ENCODE measurements around the gene C22orf31. TPM values are rescaled to one million over a fixed set of nuclear protein-coding genes. Genes with fewer than 3 reads are reported as not detected.

The C22orf31 gene
- total and polyA plus RNA-seq, 5 donors from 2014 or later, result not detected

- Mint-ChIP-seq H3K4me1 (peaks cover 0 to 21% (median 6%) of the 10 kb centered on the region in 4 donors), H3K27me3 (peaks cover 65% of the 10 kb centered on the region), H3K4me3 (peak within 1 kb of the TSS; percentile 71 to 90 (median 81)), H3K27ac (peak within 1 kb of the TSS in 1 of 3 donors; percentile 32), H3K9me3 (peaks cover 0 to 4% (median 0%) of the 10 kb centered on the region in 7 donors), H3K36me3 (no peaks in the 10 kb centered on the region)
- H3K4me1 ChIP-seq (ENCODE audit: control insufficient read depth, insufficient read depth, low read length, poor library complexity, severe bottlenecking), result peaks cover 30% of the 10 kb centered on the region
- H3K9me3 ChIP-seq (ENCODE audit: control insufficient read depth in 2 of 2, low read length in 2 of 2), result no peaks in the 10 kb centered on the region
- ATAC-seq (ENCODE audit: low read depth in 2 of 2) (no peak), DNase-seq (peak in 1 of 3 donors; percentile 4)
- H3K36me3 ChIP-seq (ENCODE audit: control insufficient read depth, insufficient read depth, low read length), result no peaks in the 10 kb centered on the region
- H3K4me3 ChIP-seq (ENCODE audit: low read depth, low read length), result peak within 1 kb of the TSS; percentile 63
- H3K27me3 ChIP-seq (ENCODE audit: control insufficient read depth, insufficient read depth, low read length), result peaks cover 24% of the 10 kb centered on the region
- no peak within 1 kb of the TSS for H3K27ac ChIP-seq (ENCODE audit: insufficient read depth, low read length, poor library complexity, severe bottlenecking)
Observed at GRCh38 chr22:29072979-29073617, 11.5 kb upstream of the C22orf31 start, which contains the start of gene KREMEN1. KREMEN1 (plus strand) TSS chr22:29073035; CDS start chr22:29073131, 96 bp downstream.

DNA sequence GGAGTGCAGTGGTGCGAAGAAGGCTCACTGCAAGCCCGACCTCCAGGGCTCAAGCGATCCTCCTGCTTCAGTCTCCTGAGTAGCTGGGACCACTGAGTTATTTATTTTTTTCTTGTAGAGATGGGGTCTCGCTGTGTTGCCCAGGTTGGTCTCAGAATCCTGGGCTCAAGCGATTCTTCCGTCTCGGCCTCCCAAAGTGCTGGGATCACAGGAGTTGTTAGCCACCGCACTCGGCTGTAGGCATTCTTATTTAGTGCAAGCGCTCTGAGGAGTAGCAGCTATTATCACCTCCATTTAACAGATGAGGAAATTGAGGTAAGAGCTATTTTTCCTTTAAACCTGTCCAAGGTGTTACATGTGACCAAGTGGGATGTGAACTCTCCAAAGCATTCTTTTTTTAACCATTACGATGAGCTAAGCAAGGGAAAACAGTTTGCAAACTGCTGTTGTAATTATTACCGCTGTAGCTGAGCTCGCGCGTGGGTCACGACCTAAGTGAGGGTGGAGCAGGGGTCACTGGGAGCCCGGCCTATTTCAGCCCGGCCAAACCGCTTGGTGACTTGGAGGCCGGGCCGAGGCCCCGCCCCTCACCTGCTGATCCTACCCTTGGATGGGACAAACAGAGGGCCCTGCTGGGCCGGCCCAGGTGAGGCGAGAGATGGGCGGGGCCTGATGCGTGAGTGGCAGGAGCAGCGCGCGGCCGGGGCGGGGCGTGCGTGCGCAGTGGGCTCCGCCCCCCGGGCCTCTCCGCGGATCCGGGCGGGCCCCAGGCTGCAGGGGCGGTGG, 10.8 kb upstream of the C22orf31 start:
- H3K36me3 ChIP-seq (ENCODE audit: control insufficient read depth, insufficient read depth, low read length), result no peaks in the 10 kb centered on the region
- no peak overlapping the region for H3K27ac ChIP-seq (ENCODE audit: insufficient read depth, low read length, poor library complexity, severe bottlenecking)
- ATAC-seq (ENCODE audit: low read depth in 2 of 2) (peak; percentile 91 to 97), DNase-seq (peak; percentile 68 to 82 (median 80))
- peak overlapping the region; percentile 63 for H3K4me3 ChIP-seq (ENCODE audit: low read depth, low read length)
- peak overlapping the region in 1 of 3 donors; percentile 32 for H3K27ac Mint-ChIP-seq
- peaks cover 24% of the 10 kb centered on the region for H3K27me3 ChIP-seq (ENCODE audit: control insufficient read depth, insufficient read depth, low read length)
- H3K4me3 Mint-ChIP-seq, result peak overlapping the region; percentile 71 to 90 (median 81)
- H3K9me3 ChIP-seq (ENCODE audit: control insufficient read depth in 2 of 2, low read length in 2 of 2), result no peaks in the 10 kb centered on the region
- H3K36me3 Mint-ChIP-seq, result no peaks in the 10 kb centered on the region
- peaks cover 0 to 21% (median 6%) of the 10 kb centered on the region in 4 donors for H3K4me1 Mint-ChIP-seq
- peaks cover 65% of the 10 kb centered on the region for H3K27me3 Mint-ChIP-seq
- H3K9me3 Mint-ChIP-seq, result peaks cover 0 to 4% (median 0%) of the 10 kb centered on the region in 7 donors
- peaks cover 30% of the 10 kb centered on the region for H3K4me1 ChIP-seq (ENCODE audit: control insufficient read depth, insufficient read depth, low read length, poor library complexity, severe bottlenecking)

DNA sequence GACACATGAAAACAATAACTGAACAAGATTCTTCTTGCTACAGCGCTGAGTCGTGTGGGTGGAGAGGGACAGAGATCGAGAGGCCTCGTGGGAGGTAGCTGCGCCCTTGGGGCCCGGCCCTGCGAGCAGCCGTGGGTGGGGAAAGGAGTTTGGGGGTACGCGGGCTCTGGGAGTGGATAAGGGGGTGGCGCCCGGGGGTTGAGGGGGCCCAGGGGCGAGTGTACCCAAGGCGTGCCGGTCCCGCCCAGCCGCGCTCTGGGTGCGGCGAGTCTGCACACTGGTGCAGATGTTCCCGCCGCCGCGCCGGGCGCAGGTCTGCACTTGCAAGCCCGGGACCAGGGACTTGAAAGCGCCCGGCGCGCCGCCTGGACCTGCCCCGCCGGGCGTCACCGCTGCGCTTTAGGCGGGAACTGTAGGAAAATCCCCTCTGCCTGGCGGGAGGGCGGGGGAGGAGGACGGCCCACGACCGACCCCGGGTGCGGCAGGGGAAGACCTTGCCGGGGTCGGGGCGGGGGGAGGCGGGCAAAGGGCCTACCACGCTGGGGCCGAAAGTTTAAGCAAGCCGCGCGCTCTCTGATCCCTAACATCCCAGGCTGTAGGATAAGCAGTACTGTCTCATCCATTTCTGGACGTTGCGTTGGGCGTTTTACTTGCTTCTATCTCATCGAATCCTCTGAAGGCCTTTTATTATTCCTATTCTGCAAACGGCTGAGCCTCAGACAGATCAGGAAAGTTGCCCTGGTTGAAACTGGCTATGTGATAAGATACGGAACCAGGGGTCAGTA, 9.8 kb upstream of the C22orf31 start:
- peak overlapping the region; percentile 63 for H3K4me3 ChIP-seq (ENCODE audit: low read depth, low read length)
- peaks cover 0 to 25% (median 6%) of the 10 kb centered on the region in 4 donors for H3K4me1 Mint-ChIP-seq
- peak; percentile 24 to 43 (median 25) for DNase-seq
- peaks cover 0 to 4% (median 0%) of the 10 kb centered on the region in 7 donors for H3K9me3 Mint-ChIP-seq
- H3K36me3 Mint-ChIP-seq, result no peaks in the 10 kb centered on the region
- peak overlapping the region; percentile 71 to 90 (median 81) for H3K4me3 Mint-ChIP-seq
- H3K27ac Mint-ChIP-seq, result no peak overlapping the region
- H3K27ac ChIP-seq (ENCODE audit: insufficient read depth, low read length, poor library complexity, severe bottlenecking), result no peak overlapping the region
- H3K36me3 ChIP-seq (ENCODE audit: control insufficient read depth, insufficient read depth, low read length), result no peaks in the 10 kb centered on the region
- H3K9me3 ChIP-seq (ENCODE audit: control insufficient read depth in 2 of 2, low read length in 2 of 2), result no peaks in the 10 kb centered on the region
- peaks cover 58% of the 10 kb centered on the region for H3K27me3 Mint-ChIP-seq
- ATAC-seq (ENCODE audit: low read depth in 2 of 2), result no peak
- peaks cover 30% of the 10 kb centered on the region for H3K4me1 ChIP-seq (ENCODE audit: control insufficient read depth, insufficient read depth, low read length, poor library complexity, severe bottlenecking)
- peaks cover 24% of the 10 kb centered on the region for H3K27me3 ChIP-seq (ENCODE audit: control insufficient read depth, insufficient read depth, low read length)

DNA sequence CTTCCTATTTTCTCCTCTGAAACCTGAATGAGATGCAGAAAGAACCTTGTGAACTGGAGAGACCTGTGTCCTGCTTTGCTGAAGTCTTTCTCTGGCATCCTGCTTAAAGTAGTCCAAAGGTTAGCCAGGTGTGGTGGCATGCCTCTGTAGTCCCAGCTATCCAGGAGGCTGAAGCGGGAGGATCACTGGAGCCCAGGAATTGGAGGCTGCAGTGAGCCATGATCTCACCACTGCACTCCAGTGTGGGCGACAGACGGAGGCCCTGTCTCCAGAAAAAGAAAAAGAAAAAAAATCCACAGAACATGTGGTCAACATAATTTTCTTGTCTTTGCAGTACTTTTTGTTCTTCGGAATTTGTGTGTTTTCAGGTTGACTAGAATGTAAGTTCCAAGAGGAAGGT, 8.9 kb upstream of the C22orf31 start:
- H3K27me3 Mint-ChIP-seq, result peaks cover 57% of the 10 kb centered on the region
- no peaks in the 10 kb centered on the region for H3K36me3 Mint-ChIP-seq
- H3K27ac Mint-ChIP-seq, result no peak overlapping the region
- H3K9me3 Mint-ChIP-seq, result peaks cover 0 to 4% (median 0%) of the 10 kb centered on the region in 7 donors
- H3K4me1 Mint-ChIP-seq, result peaks cover 7 to 30% (median 11%) of the 10 kb centered on the region in 4 donors
- ATAC-seq (ENCODE audit: low read depth in 2 of 2) (no peak), DNase-seq (no peak)
- Histone ChIP-seq H3K9me3 (ENCODE audit: control insufficient read depth in 2 of 2, low read length in 2 of 2) (no peaks in the 10 kb centered on the region), H3K36me3 (ENCODE audit: control insufficient read depth, insufficient read depth, low read length) (no peaks in the 10 kb centered on the region), H3K4me1 (ENCODE audit: control insufficient read depth, insufficient read depth, low read length, poor library complexity, severe bottlenecking) (peaks cover 32% of the 10 kb centered on the region), H3K4me3 (ENCODE audit: low read depth, low read length) (no peak overlapping the region), H3K27ac (ENCODE audit: insufficient read depth, low read length, poor library complexity, severe bottlenecking) (no peak overlapping the region), H3K27me3 (ENCODE audit: control insufficient read depth, insufficient read depth, low read length) (peaks cover 19% of the 10 kb centered on the region)
- peak overlapping the region; percentile 22 to 76 (median 30) for H3K4me3 Mint-ChIP-seq

DNA sequence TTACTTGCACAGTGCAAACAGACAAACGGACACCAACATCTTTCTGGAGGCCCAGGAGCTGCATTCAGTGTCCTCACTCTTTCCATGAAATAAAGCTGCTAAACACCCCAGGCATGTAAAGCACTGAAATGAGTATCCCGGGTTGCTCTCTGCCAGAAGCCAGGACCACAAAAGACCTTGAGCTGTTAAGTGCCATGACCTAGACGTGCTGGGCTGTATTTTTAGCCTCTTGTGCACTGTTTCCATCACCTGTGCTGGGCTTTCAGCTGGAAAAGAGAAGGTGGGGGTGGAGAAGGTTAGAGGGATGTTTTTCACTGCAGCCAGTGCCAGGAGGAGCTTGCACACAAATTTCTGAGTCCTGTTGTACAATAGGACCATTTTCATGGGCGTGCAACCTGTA, 7.8 kb upstream of the C22orf31 start:
- Mint-ChIP-seq H3K4me3 (peak overlapping the region in 2 of 4 donors; percentile 33 to 35), H3K27me3 (peaks cover 46% of the 10 kb centered on the region)
- no peak for ATAC-seq (ENCODE audit: low read depth in 2 of 2)

DNA sequence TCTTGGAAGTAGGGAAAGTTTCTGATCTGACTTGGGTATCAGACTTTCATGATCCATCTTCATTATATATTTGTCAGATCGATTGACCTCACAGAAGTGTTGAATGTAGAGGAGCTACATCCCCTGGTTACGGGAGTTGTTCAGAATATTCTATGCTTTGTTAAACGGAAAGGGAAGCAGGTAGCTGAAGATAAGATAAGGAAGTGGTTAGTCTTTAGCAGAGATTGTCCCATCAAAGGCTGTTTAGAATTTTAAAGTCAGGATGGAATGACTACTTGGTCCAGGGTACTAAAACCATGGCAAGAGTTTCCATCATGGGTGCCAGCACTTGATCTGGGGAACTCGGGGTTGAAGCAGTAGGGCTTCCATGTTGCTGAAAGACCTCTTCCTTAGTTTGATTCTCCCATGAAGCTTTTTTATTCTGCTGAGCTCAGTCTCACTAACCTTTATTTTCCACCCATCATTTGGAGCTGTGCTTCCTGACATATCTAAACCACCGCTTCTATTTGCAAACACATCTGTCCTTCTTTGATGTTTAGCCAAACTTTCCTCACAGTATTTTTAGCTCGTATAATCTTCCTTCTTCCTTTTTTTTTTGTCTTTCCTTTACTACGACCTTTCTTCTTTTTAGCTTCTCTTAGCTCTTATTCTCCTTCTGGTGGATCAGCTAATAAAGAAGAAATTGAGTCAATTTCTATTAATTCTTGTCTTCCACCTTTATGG, 4.0 kb upstream of the C22orf31 start:
- Mint-ChIP-seq H3K9me3 (peaks cover 0 to 4% (median 0%) of the 10 kb centered on the region in 7 donors), H3K36me3 (no peaks in the 10 kb centered on the region), H3K4me1 (peaks cover 3 to 13% (median 11%) of the 10 kb centered on the region in 4 donors), H3K27ac (peak overlapping the region in 1 of 3 donors; percentile 2), H3K4me3 (peak overlapping the region in 1 of 4 donors; percentile 2), H3K27me3 (peaks cover 35% of the 10 kb centered on the region)
- Histone ChIP-seq H3K27me3 (ENCODE audit: control insufficient read depth, insufficient read depth, low read length) (no peaks in the 10 kb centered on the region), H3K27ac (ENCODE audit: insufficient read depth, low read length, poor library complexity, severe bottlenecking) (no peak overlapping the region), H3K9me3 (ENCODE audit: control insufficient read depth in 2 of 2, low read length in 2 of 2) (no peaks in the 10 kb centered on the region), H3K4me3 (ENCODE audit: low read depth, low read length) (no peak overlapping the region), H3K36me3 (ENCODE audit: control insufficient read depth, insufficient read depth, low read length) (no peaks in the 10 kb centered on the region), H3K4me1 (ENCODE audit: control insufficient read depth, insufficient read depth, low read length, poor library complexity, severe bottlenecking) (peaks cover 4% of the 10 kb centered on the region)
- ATAC-seq (ENCODE audit: low read depth in 2 of 2) (no peak), DNase-seq (peak in 1 of 3 donors; percentile 9)

More for the DNA sequence above, 7.8 kb upstream of the C22orf31 start:
- DNase-seq, result no peak
- Histone ChIP-seq H3K36me3 (ENCODE audit: control insufficient read depth, insufficient read depth, low read length) (no peaks in the 10 kb centered on the region), H3K9me3 (ENCODE audit: control insufficient read depth in 2 of 2, low read length in 2 of 2) (no peaks in the 10 kb centered on the region), H3K27me3 (ENCODE audit: control insufficient read depth, insufficient read depth, low read length) (peaks cover 9% of the 10 kb centered on the region), H3K27ac (ENCODE audit: insufficient read depth, low read length, poor library complexity, severe bottlenecking) (no peak overlapping the region), H3K4me1 (ENCODE audit: control insufficient read depth, insufficient read depth, low read length, poor library complexity, severe bottlenecking) (peaks cover 33% of the 10 kb centered on the region), H3K4me3 (ENCODE audit: low read depth, low read length) (no peak overlapping the region)
- Mint-ChIP-seq H3K27ac (no peak overlapping the region), H3K36me3 (no peaks in the 10 kb centered on the region), H3K9me3 (peaks cover 0 to 4% (median 0%) of the 10 kb centered on the region in 7 donors), H3K4me1 (peaks cover 7 to 32% (median 15%) of the 10 kb centered on the region in 4 donors)

Measured in CD4-positive, CD25-positive, alpha-beta regulatory T cell (primary cell).